PC-9 (cell line): ENCODE measurements around the gene CCNDBP1. TPM values are rescaled to one million over a fixed set of nuclear protein-coding genes. Genes with fewer than 3 reads are reported as not detected.

Experiments used
- BruUV-seq: library from RNA; stranded (reverse); fragments of 400-500 nt; replicated peaks from 2 replicates; lab custom pipeline; 2021; lab: Mats Ljungman, UMichigan
- CTCF ChIA-PET: fragments of 300-600 bp; sonication (Branson Sonifier 250); formaldehyde crosslinking; loops from one replicate; lab custom pipeline; 2022; ENCODE audit warnings: antibody characterized with exemption; lab: Charles Lee
- POLR2A ChIA-PET: fragments of 300-600 bp; sonication (Branson Sonifier 250); formaldehyde crosslinking; loops from one replicate; lab custom pipeline; 2022; ENCODE audit warnings: antibody characterized with exemption; ENCODE audit not compliant: unreplicated experiment; lab: Charles Lee
- DNase-seq, 2 experiments: peaks; one replicate each; pipeline versions ENCODE4 v3.0.0 to v3.0.0-alpha.2; 2015 to 2022; ENCODE audit warnings: mixed read lengths in 1 of 2
- H2AFZ ChIP-seq: fragments of 200-600 bp; sonication (generic); 2 replicates; pipeline ENCODE4 v1.8.1; 2017; ENCODE audit warnings: antibody characterized with exemption
- H3F3A ChIP-seq: fragments of 200-600 bp; sonication (generic); 2 replicates; pipeline ENCODE4 v1.8.1; 2017; ENCODE audit warnings: antibody characterized with exemption, mild to moderate bottlenecking, low read depth; ENCODE audit not compliant: insufficient read depth
- H3K27ac ChIP-seq: fragments of 200-600 bp; sonication (generic); 2 replicates; pipeline ENCODE4 v1.6.1; 2016; ENCODE audit warnings: mixed run types
- H3K27me3 ChIP-seq: fragments of 200-600 bp; sonication (generic); 2 replicates; pipeline ENCODE4 v1.6.1; 2016; ENCODE audit warnings: low read depth, mixed run types; ENCODE audit not compliant: insufficient read depth
- H3K36me3 ChIP-seq: fragments of 200-600 bp; sonication (generic); 2 replicates; pipeline ENCODE4 v1.6.1; 2016; ENCODE audit warnings: low read depth, mixed run types
- H3K4me1 ChIP-seq: fragments of 200-600 bp; sonication (generic); replicated peaks from 2 replicates; pipeline ENCODE4 v1.6.1; 2016; ENCODE audit warnings: mixed run types; ENCODE audit not compliant: insufficient read depth
- H3K4me2 ChIP-seq: fragments of 200-600 bp; sonication (generic); 2 replicates; pipeline ENCODE4 v1.6.1; 2017; ENCODE audit warnings: mixed run types
- H3K4me3 ChIP-seq: fragments of 200-600 bp; sonication (generic); 2 replicates; pipeline ENCODE4 v1.6.1; 2016; ENCODE audit warnings: mixed run types
- H3K79me2 ChIP-seq: fragments of 200-600 bp; sonication (generic); 2 replicates; pipeline ENCODE4 v1.6.1; 2017; ENCODE audit warnings: low read depth, mixed run types
- H3K9me2 ChIP-seq: fragments of 200-600 bp; sonication (generic); 2 replicates; pipeline ENCODE4 v1.8.1; 2017; ENCODE audit warnings: mild to moderate bottlenecking; ENCODE audit not compliant: insufficient read depth
- H3K9me3 ChIP-seq: fragments of 200-600 bp; sonication (generic); 2 replicates; pipeline ENCODE4 v1.8.1; 2016; ENCODE audit warnings: low read depth; ENCODE audit not compliant: insufficient read depth
- H4K20me1 ChIP-seq: fragments of 200-600 bp; sonication (generic); 2 replicates; pipeline ENCODE4 v1.8.1; 2017; ENCODE audit not compliant: insufficient read depth
- EZH2 ChIP-seq: fragments of 200-600 bp; sonication (generic); IDR thresholded peaks from 2 replicates; pipeline ENCODE4 v1.8.0; 2017; ENCODE audit warnings: antibody characterized with exemption, low read depth
- intact Hi-C: fragments of 100-400 bp; cut with micrococcal nuclease; formaldehyde crosslinking; loops from one replicate; pipeline ENCODE4 v1.10.0; 2022; ENCODE audit not compliant: unreplicated experiment
- total RNA-seq: library from RNA; stranded (reverse); gene quantifications from 2 replicates; pipeline ENCODE4 v1.2.3, GENCODE V29; 2021
- TF ChIP-seq, protein P1 (sequence below): fragments of 200-600 bp; sonication (generic); conservative IDR thresholded peaks from 2 replicates; pipeline ENCODE4 v1.6.1; 2017; ENCODE audit warnings: mixed run types, antibody characterized with exemption, mild to moderate bottlenecking, moderate library complexity

Gene CCNDBP1
- total RNA-seq, 1 experiment from 2014 or later, result 44.0 TPM

DNA sequence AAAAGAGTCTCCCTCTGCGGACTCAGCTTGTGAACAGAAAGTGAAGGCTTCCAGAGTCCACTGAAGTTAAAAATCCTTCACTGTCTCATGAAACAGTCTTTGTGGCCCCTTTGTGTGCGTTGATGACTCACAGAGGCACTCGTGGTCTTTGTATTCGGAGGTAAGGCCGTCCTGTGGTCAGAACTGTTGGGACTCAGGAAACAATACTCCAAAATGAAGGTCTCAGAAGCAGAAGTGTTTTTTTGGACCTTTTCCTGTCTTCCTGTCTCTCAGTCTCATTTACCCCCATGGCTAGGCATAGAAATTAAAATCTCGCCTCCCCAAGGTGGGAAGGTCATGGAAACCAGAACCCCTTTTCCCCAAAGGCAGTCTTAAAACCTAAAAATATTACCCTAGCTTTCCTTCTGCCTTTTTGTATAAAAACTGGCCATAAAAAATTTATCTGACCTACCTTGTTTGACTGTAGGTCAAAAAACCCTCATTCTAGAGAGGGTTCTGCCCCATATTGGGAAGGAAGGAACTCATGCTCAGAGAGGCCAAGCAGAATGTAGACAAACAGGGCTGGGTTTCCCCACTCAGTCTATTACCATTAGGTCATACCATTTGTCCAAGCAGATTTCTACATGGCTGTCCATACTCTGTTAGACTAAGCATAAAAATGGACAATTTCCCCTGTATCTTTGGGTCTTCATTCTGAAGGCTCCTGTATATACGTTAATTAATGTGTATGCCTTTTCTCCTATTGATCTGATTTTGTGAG, 54.7 kb downstream of the CCNDBP1 start:
- no peaks in the 10 kb centered on the region for H4K20me1 ChIP-seq
- ChIA-PET CTCF (no interaction called here), POLR2A (no interaction called here)
- no TSS peak for BruUV-seq
- H3K27me3 ChIP-seq, result no peaks in the 10 kb centered on the region
- H2AFZ ChIP-seq, result no peak overlapping the region
- no peak overlapping the region for H3K27ac ChIP-seq
- TF ChIP-seq EZH2, result no peak
- TF ChIP-seq, protein P1, sequence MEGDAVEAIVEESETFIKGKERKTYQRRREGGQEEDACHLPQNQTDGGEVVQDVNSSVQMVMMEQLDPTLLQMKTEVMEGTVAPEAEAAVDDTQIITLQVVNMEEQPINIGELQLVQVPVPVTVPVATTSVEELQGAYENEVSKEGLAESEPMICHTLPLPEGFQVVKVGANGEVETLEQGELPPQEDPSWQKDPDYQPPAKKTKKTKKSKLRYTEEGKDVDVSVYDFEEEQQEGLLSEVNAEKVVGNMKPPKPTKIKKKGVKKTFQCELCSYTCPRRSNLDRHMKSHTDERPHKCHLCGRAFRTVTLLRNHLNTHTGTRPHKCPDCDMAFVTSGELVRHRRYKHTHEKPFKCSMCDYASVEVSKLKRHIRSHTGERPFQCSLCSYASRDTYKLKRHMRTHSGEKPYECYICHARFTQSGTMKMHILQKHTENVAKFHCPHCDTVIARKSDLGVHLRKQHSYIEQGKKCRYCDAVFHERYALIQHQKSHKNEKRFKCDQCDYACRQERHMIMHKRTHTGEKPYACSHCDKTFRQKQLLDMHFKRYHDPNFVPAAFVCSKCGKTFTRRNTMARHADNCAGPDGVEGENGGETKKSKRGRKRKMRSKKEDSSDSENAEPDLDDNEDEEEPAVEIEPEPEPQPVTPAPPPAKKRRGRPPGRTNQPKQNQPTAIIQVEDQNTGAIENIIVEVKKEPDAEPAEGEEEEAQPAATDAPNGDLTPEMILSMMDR, result no peak
- no peaks in the 10 kb centered on the region for H3K36me3 ChIP-seq
- no peaks in the 10 kb centered on the region for H3K79me2 ChIP-seq
- H3K9me3 ChIP-seq, result no peaks in the 10 kb centered on the region
- no peak overlapping the region for H3K4me2 ChIP-seq
- peaks cover 32% of the 10 kb centered on the region for H3K4me1 ChIP-seq
- intact Hi-C loops, result no loop called here
- no peak for DNase-seq
- H3F3A ChIP-seq, result peaks cover 19% of the 10 kb centered on the region; the same call in 1 of the 2 replicates
- H3K9me2 ChIP-seq, result no peaks in the 10 kb centered on the region
- no peak overlapping the region for H3K4me3 ChIP-seq

DNA sequence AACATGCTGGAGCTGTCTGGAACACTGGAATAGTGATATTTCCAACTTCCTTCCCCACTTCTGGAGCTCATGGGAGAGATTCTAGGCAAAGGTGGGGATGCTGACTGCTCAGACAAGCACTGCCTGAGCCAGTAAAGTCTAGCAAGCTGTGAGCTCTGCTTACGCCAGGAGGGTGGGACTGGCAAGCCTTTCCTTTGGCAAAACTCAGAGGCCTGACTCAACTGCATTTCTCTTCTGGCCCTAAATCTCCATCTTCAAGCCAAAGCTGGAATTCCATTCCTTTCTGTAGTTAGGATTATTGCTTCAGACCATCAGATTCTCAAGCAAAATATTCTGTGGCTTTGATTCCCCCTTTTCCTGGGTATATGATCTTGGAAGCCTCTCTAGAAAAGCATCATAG, 55.9 kb downstream of the CCNDBP1 start:
- Histone ChIP-seq H3F3A (peaks cover 19% of the 10 kb centered on the region; the same call in 1 of the 2 replicates), H3K27me3 (no peaks in the 10 kb centered on the region), H3K9me2 (no peaks in the 10 kb centered on the region), H3K79me2 (no peaks in the 10 kb centered on the region), H4K20me1 (no peaks in the 10 kb centered on the region), H3K4me3 (no peak overlapping the region), H3K9me3 (no peaks in the 10 kb centered on the region), H2AFZ (no peak overlapping the region), H3K36me3 (no peaks in the 10 kb centered on the region), H3K4me1 (peaks cover 37% of the 10 kb centered on the region), H3K4me2 (no peak overlapping the region), H3K27ac (no peak overlapping the region)
- intact Hi-C loops, result no loop called here
- no TSS peak for BruUV-seq
- TF ChIP-seq EZH2, result no peak
- TF ChIP-seq, protein P1, result no peak
- CTCF ChIA-PET, result no interaction called here
- POLR2A ChIA-PET, result no interaction called here
- DNase-seq, result no peak

DNA sequence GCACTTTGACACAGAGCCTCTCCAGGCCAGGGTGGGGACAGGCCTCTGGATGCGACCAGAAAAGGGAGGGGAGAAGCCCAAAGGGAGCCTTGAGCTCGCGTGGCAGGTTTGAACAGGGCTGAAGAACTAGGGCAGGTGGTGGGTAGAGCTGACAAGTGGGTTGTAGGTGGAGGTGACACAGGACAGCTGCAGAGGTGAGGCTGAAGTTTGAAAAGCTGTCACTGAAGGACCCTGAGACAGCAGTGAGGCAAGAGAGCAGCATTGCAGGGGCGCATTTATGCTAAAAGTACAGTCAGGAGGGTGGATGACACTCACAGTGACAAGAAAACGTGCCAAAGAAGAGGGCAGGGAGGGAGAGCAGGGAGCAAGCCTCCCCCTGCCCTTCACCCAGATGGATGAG, 57.4 kb downstream of the CCNDBP1 start:
- no peaks in the 10 kb centered on the region for H3K79me2 ChIP-seq
- no TSS peak for BruUV-seq
- peak overlapping the region; percentile 93 for H3K27ac ChIP-seq
- no peak for TF ChIP-seq EZH2
- TF ChIP-seq, protein P1, result no peak
- no peak for DNase-seq
- H3K27me3 ChIP-seq, result no peaks in the 10 kb centered on the region
- intact Hi-C loops, result no loop called here
- CTCF ChIA-PET, result no interaction called here
- H3K4me1 ChIP-seq, result peaks cover 44% of the 10 kb centered on the region
- peaks cover 19% of the 10 kb centered on the region; the same call in 1 of the 2 replicates for H3F3A ChIP-seq
- H3K36me3 ChIP-seq, result no peaks in the 10 kb centered on the region
- H3K4me2 ChIP-seq, result peak overlapping the region; percentile 38
- no peak overlapping the region for H3K4me3 ChIP-seq
- H3K9me3 ChIP-seq, result no peaks in the 10 kb centered on the region
- no peaks in the 10 kb centered on the region for H3K9me2 ChIP-seq
- POLR2A ChIA-PET, result no interaction called here
- no peaks in the 10 kb centered on the region for H4K20me1 ChIP-seq
- H2AFZ ChIP-seq, result no peak overlapping the region
